HG02840 (cell line): ENCODE results near the gene CHRNE.
A peak's percentile ranks its signal among the peaks of the same experiment; 100 is the strongest.

Source experiments
- ATAC-seq: cut with Tn5 transposase; IDR thresholded peaks from one replicate; pipeline ENCODE4 v1.9.1; 2021; ENCODE audit warnings: mild to moderate bottlenecking, moderate library complexity, moderate number of reproducible peaks; ENCODE audit not compliant: unreplicated experiment, low FRiP score

The CHRNE gene

GRCh38 chr17:4903051-4903818 is at the start of gene CHRNE:
CHRNE (minus strand) TSS chr17:4903098; CDS start chr17:4903063, 35 bp downstream.
- ATAC-seq: no peak

- no peak for ATAC-seq
Measured at GRCh38 chr17:4951486-4951885, 48.6 kb upstream of the CHRNE start.

GRCh38 chr17:4950746-4951204 is 47.9 kb upstream of the CHRNE start, which contains the start of gene ENO3:
ENO3 (plus strand) TSS chr17:4951119; CDS start chr17:4951830, 711 bp downstream.
- ATAC-seq: no peak

GRCh38 chr17:4950075-4950745 is 47.3 kb upstream of the CHRNE start:
- no peak for ATAC-seq

- peak; percentile 30 for ATAC-seq
Measured at GRCh38 chr17:4949321-4950074, 46.6 kb upstream of the CHRNE start.

GRCh38 chr17:4948931-4949320 is 46.0 kb upstream of the CHRNE start:
- peak; percentile 38 for ATAC-seq

- peak; percentile 28 for ATAC-seq
Measured at GRCh38 chr17:4948166-4948930, 45.5 kb upstream of the CHRNE start, which contains the start of gene PFN1. PFN1 (minus strand) TSS chr17:4948530; CDS start chr17:4948394, 136 bp downstream.

- ATAC-seq: peak; percentile 17
Measured at GRCh38 chr17:4947411-4948165, 44.7 kb upstream of the CHRNE start.

- ATAC-seq: no peak
Measured at GRCh38 chr17:4947010-4947410, 44.1 kb upstream of the CHRNE start.

- ATAC-seq: no peak
Measured at GRCh38 chr17:4946312-4946976, 43.5 kb upstream of the CHRNE start.

GRCh38 chr17:4945944-4946280 is 43.0 kb upstream of the CHRNE start:
- no peak for ATAC-seq

- ATAC-seq: no peak
Measured at GRCh38 chr17:4945176-4945943, 42.5 kb upstream of the CHRNE start.

- ATAC-seq: no peak
Measured at GRCh38 chr17:4944554-4945175, 41.8 kb upstream of the CHRNE start.

- ATAC-seq: no peak
Measured at GRCh38 chr17:4944163-4944553, 41.3 kb upstream of the CHRNE start.

- ATAC-seq: no peak
Measured at GRCh38 chr17:4942760-4943508, 40.0 kb upstream of the CHRNE start.

- no peak for ATAC-seq
Measured at GRCh38 chr17:4941319-4941610, 38.4 kb upstream of the CHRNE start.

- peak; percentile 12 for ATAC-seq
Measured at GRCh38 chr17:4940555-4941318, 37.8 kb upstream of the CHRNE start.
